Trophoblast cell (in vitro differentiated cells and primary cell): ENCODE results near the gene UBE2E2.

Experiments used
- DNase-seq, 2 donors: peaks; one replicate each; pipeline ENCODE4 v3.0.0-alpha.2; 2016
- H2AFZ ChIP-seq: 2 replicates; pipeline ENCODE4 v1.6.1; 2013; ENCODE audit warnings: low read length, moderate library complexity, mild to moderate bottlenecking; ENCODE audit not compliant: insufficient read depth, poor library complexity
- H2AK5ac ChIP-seq: 2 replicates; pipeline ENCODE4 v1.6.1; 2013; ENCODE audit warnings: mild to moderate bottlenecking, low read length
- H2BK120ac ChIP-seq: 2 replicates; pipeline ENCODE4 v1.6.1; 2013; ENCODE audit warnings: low read length, mild to moderate bottlenecking, moderate library complexity; ENCODE audit not compliant: insufficient read depth, poor library complexity
- H2BK12ac ChIP-seq: 2 replicates; pipeline ENCODE4 v1.6.1; 2013; ENCODE audit warnings: mild to moderate bottlenecking, low read length, moderate library complexity
- H2BK5ac ChIP-seq: 2 replicates; pipeline ENCODE4 v1.6.1; 2013; ENCODE audit warnings: low read length, low read depth, moderate library complexity, mild to moderate bottlenecking; ENCODE audit not compliant: poor library complexity
- H3K14ac ChIP-seq: 2 replicates; pipeline ENCODE4 v1.6.1; 2013; ENCODE audit warnings: mild to moderate bottlenecking, low read length
- H3K18ac ChIP-seq: 2 replicates; pipeline ENCODE4 v1.6.1; 2013; ENCODE audit warnings: mild to moderate bottlenecking, low read length
- H3K23ac ChIP-seq: 2 replicates; pipeline ENCODE4 v1.6.1; 2013; ENCODE audit warnings: low read length
- H3K27ac ChIP-seq: 2 replicates; pipeline ENCODE4 v1.5.1; 2013; ENCODE audit warnings: low read depth, mild to moderate bottlenecking, inconsistent platforms, low read length, moderate library complexity
- H3K27me3 ChIP-seq: 2 replicates; pipeline ENCODE4 v1.6.1; 2013; ENCODE audit warnings: inconsistent platforms, mild to moderate bottlenecking, low read length, moderate library complexity; ENCODE audit not compliant: insufficient read depth
- H3K36me3 ChIP-seq, 2 experiments: 1 replicate in 1 of 2; 2 replicates in 1 of 2; pipeline ENCODE4 v1.6.1; 2013; ENCODE audit warnings: low read length in 2 of 2, mild to moderate bottlenecking in 2 of 2, moderate library complexity in 1 of 2; ENCODE audit not compliant: insufficient read depth in 2 of 2, control insufficient read depth in 1 of 2
- H3K4ac ChIP-seq: 2 replicates; pipeline ENCODE4 v1.6.1; 2013; ENCODE audit warnings: low read depth, mild to moderate bottlenecking, low read length, moderate library complexity
- H3K4me1 ChIP-seq, 2 experiments: 1 replicate in 1 of 2; 2 replicates in 1 of 2; pipeline ENCODE4 v1.6.1; 2013; ENCODE audit warnings: low read length in 2 of 2, mild to moderate bottlenecking in 2 of 2, moderate library complexity in 1 of 2; ENCODE audit not compliant: insufficient read depth in 2 of 2, control insufficient read depth in 1 of 2
- H3K4me2 ChIP-seq: 2 replicates; pipeline ENCODE4 v1.6.1; 2013; ENCODE audit warnings: inconsistent platforms, mild to moderate bottlenecking, low read length, moderate library complexity
- H3K4me3 ChIP-seq: 2 replicates; pipeline ENCODE4 v1.5.1; 2013; ENCODE audit warnings: mild to moderate bottlenecking, low read depth, low read length, inconsistent platforms
- H3K79me1 ChIP-seq: one replicate; pipeline ENCODE4 v1.6.1; 2013; ENCODE audit warnings: low read length
- H3K79me2 ChIP-seq: 2 replicates; pipeline ENCODE4 v1.6.1; 2013; ENCODE audit warnings: low read length, mild to moderate bottlenecking; ENCODE audit not compliant: control insufficient read depth, insufficient read depth, poor library complexity
- H3K9ac ChIP-seq: 2 replicates; pipeline ENCODE4 v1.6.1; 2013; ENCODE audit warnings: mild to moderate bottlenecking, low read length
- H3K9me3 ChIP-seq: 2 replicates; pipeline ENCODE4 v1.6.1; 2013; ENCODE audit warnings: low read depth, mild to moderate bottlenecking, control low read depth, inconsistent platforms, low read length; ENCODE audit not compliant: insufficient read depth
- H4K12ac ChIP-seq: 2 replicates; pipeline ENCODE4 v1.6.1; 2013; ENCODE audit warnings: low read depth, mild to moderate bottlenecking, low read length, moderate library complexity
- H4K8ac ChIP-seq: 2 replicates; pipeline ENCODE4 v1.6.1; 2013; ENCODE audit warnings: low read depth, mild to moderate bottlenecking, low read length, moderate library complexity
- H4K91ac ChIP-seq: one replicate; pipeline ENCODE4 v1.6.1; 2013; ENCODE audit warnings: low read depth, mild to moderate bottlenecking, low read length, moderate library complexity
- WGBS: extraction: QIAGEN DNeasy Blood & Tissue Kit; methylation state at CpG from one replicate; pipeline ENCODE4 v1.1.7; 2013; ENCODE audit warnings: missing lambda C conversion rate; ENCODE audit not compliant: insufficient read length, insufficient coverage; ENCODE audit errors: extremely low coverage; 5-methylcytosine and 5-hydroxymethylcytosine counted together

UBE2E2 gene

DNA sequence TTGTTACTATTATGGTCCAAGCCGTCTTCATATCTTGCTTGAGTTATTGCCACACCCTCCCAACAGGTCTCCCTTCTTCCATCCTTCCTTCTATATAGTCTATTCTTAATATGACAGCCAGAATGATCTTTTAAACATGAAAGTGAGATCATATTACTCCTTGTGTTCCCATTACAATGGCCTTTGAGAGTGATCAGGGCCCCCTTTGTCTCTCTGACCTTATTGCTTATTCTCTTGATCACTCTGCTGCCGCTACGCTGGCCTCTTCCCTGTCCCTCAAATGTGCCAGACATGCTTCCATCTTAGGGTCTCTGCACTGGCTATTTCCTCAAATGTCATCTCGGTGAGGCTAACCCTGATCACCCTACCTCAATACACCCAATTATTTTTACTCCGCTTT is 38.1 kb downstream of the UBE2E2 start:
- Histone ChIP-seq H2BK5ac (no peak overlapping the region), H3K27me3 (no peaks in the 10 kb centered on the region), H3K18ac (no peak overlapping the region), H3K36me3 (no peaks in the 10 kb centered on the region), H3K4me3 (no peak overlapping the region), H2AFZ (no peak overlapping the region), H4K12ac (no peak overlapping the region), H3K14ac (no peak overlapping the region), H3K79me1 (no peaks in the 10 kb centered on the region), H3K4me1 (no peaks in the 10 kb centered on the region), H2BK120ac (no peak overlapping the region), H3K9me3 (no peaks in the 10 kb centered on the region), H3K4me2 (no peak overlapping the region), H3K79me2 (no peaks in the 10 kb centered on the region), H2AK5ac (no peak overlapping the region), H3K9ac (no peak overlapping the region), H3K4ac (no peak overlapping the region), H4K8ac (no peak overlapping the region), H3K27ac (no peak overlapping the region), H2BK12ac (no peak overlapping the region), H4K91ac (no peak overlapping the region), H3K23ac (no peak overlapping the region)
- 100% methylated on average over 1 of the region's 5 CpGs for WGBS
- DNase-seq = no peak

DNA sequence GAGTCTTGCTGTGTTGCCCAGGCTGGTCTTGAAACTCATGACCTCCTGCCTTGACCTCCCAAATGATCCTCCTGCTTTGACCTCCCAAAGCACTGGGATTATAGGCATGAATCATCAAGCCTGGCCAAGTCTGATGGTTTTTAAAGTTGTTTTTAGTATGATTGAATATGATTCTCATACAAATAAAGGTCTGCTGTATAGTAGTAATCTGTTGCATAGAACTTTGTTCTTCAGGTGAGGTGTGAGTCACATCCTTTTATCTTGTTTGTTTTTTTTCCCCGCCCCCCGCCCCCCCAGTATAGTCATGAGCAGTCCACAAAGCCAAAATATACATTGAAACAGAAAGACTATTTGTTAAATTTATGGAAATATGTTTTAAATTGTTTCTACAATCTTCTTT is 39.0 kb downstream of the UBE2E2 start:
- Histone ChIP-seq H3K36me3 (no peaks in the 10 kb centered on the region), H3K79me1 (no peaks in the 10 kb centered on the region), H2BK120ac (no peak overlapping the region), H2AK5ac (no peak overlapping the region), H3K27ac (no peak overlapping the region), H3K4me2 (no peak overlapping the region), H3K18ac (no peak overlapping the region), H3K4ac (no peak overlapping the region), H3K23ac (no peak overlapping the region), H3K79me2 (no peaks in the 10 kb centered on the region), H2BK5ac (no peak overlapping the region), H2BK12ac (no peak overlapping the region), H3K9me3 (no peaks in the 10 kb centered on the region), H3K27me3 (no peaks in the 10 kb centered on the region), H4K91ac (no peak overlapping the region), H3K4me1 (no peaks in the 10 kb centered on the region), H3K9ac (no peak overlapping the region), H3K14ac (no peak overlapping the region), H4K8ac (no peak overlapping the region), H4K12ac (no peak overlapping the region), H2AFZ (no peak overlapping the region), H3K4me3 (no peak overlapping the region)
- DNase-seq = no peak
- no CpG with 5 or more reads among the region's 2 CpGs for WGBS

DNA sequence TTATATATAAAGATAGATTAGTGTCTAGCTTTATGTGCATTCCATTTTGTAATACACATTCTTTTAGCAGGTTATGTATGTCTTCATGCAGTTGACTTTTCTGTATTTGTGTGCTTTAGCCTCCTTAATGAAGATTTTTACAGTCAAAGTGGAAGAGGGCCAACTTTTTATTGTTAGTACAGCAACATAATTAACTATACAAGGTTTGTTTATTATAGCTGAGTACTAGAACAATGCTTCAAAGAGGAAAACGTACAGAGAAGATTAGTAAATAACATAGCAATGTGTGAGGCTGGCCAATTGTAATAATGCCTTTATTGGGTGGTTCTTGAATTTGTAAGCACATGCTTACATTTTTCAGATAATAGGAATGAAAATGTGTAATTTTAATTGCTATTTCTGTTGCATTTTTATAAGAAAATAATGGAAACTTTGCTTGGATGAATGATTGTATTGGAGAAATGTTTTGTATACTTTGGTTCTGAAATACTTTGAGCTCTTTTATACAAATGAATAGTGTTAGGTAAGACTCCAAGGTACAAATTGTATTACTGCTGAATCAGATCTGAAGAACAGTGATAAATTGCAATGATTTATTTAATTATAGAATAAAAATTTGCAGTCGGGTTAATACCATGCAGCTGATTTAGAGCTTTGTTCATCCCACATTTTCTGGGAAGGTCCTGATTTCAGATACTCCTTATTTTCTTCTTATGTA is 41.4 kb downstream of the UBE2E2 start:
- H2BK5ac ChIP-seq = no peak overlapping the region
- no peak for DNase-seq
- H3K79me2 ChIP-seq = no peaks in the 10 kb centered on the region
- no peak overlapping the region for H4K12ac ChIP-seq
- no peak overlapping the region for H4K8ac ChIP-seq
- no peak overlapping the region for H3K9ac ChIP-seq
- no peak overlapping the region for H3K27ac ChIP-seq
- H3K36me3 ChIP-seq = no peaks in the 10 kb centered on the region
- no peaks in the 10 kb centered on the region for H3K9me3 ChIP-seq
- no peak overlapping the region for H2BK12ac ChIP-seq
- H2BK120ac ChIP-seq = no peak overlapping the region
- no peak overlapping the region for H3K14ac ChIP-seq
- H3K4me2 ChIP-seq = no peak overlapping the region
- no peak overlapping the region for H3K18ac ChIP-seq
- H4K91ac ChIP-seq = no peak overlapping the region
- no peak overlapping the region for H3K23ac ChIP-seq
- no peaks in the 10 kb centered on the region for H3K4me1 ChIP-seq
- no peak overlapping the region for H2AFZ ChIP-seq
- no peak overlapping the region for H3K4me3 ChIP-seq
- no peak overlapping the region for H2AK5ac ChIP-seq
- H3K79me1 ChIP-seq = no peaks in the 10 kb centered on the region
- no peaks in the 10 kb centered on the region for H3K27me3 ChIP-seq
- no CpG with 5 or more reads among the region's 2 CpGs for WGBS
- no peak overlapping the region for H3K4ac ChIP-seq

DNA sequence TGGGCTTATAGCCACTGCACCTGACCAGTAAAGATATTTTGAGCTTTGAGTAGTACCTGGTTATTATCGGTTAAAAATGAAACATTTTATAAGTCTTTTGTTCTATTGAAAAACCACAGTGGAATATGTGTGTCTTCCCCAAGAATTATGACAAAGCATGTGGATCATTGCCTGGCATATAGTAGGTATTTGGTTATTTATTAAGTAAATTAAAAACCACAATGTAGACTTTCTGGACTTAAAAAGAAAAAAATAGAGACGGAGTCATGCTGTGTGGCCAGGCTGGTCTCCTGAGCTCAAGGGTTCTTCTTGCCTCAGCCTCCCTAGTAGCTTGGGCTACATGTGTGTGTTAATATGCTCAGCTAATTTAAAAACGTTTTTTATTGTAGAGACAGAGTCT is 43.5 kb downstream of the UBE2E2 start:
- Histone ChIP-seq H3K4me1 (no peaks in the 10 kb centered on the region), H3K9ac (no peak overlapping the region), H3K23ac (no peak overlapping the region), H2AFZ (no peak overlapping the region), H3K9me3 (no peaks in the 10 kb centered on the region), H3K36me3 (no peaks in the 10 kb centered on the region), H2BK120ac (no peak overlapping the region), H3K4me3 (no peak overlapping the region), H2AK5ac (no peak overlapping the region), H3K79me2 (no peaks in the 10 kb centered on the region), H3K79me1 (no peaks in the 10 kb centered on the region), H3K18ac (no peak overlapping the region), H4K91ac (no peak overlapping the region), H2BK12ac (no peak overlapping the region), H3K27ac (no peak overlapping the region), H3K14ac (no peak overlapping the region), H2BK5ac (no peak overlapping the region), H4K12ac (no peak overlapping the region), H3K4me2 (no peak overlapping the region), H3K27me3 (no peaks in the 10 kb centered on the region), H3K4ac (no peak overlapping the region), H4K8ac (no peak overlapping the region)
- DNase-seq = no peak
- no CpG with 5 or more reads among the region's 3 CpGs for WGBS
